Ramos (cell line): ENCODE measurements around the gene IL36B.
"Not testable (repeated sequence)": the region's sequence is repeated elsewhere in the genome, so short reads cannot be mapped to it uniquely, and the experiment has no call there.

Experiments
- in situ Hi-C: fragments of 300-500 bp; cut with MboI; formaldehyde crosslinking; loops from one replicate; pipeline ENCODE4 v1.14.3; 2022; ENCODE audit warnings: low sequenced_read_pairs; ENCODE audit not compliant: unreplicated experiment

Gene IL36B

DNA sequence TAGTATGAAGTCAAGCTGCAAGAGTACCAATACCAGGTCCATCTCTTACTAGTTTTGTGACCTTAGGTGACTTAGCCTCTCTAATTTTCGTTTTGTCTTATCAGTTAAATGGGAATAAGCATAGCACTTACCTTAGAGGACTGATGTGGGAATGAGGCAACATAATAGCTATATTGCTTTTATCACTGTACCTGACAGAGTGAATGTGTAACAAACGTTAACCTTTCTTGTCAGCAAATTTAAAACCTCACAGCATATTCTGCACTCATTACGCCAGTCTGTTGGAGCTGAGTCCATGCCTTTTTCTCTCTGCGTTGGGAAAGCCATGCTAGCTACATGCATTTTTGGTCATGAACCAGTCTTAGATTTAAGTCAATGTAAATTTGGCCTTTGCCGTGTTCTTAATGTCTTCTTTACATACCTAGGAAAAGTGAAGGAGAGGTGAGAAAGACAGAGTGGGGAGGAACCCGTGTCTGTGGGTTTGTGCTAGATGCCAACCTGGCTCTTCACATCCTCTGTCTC is at the start of gene IL36B:
TSS of gene IL36B (minus strand) at position 472 of the 522 bp plus-strand sequence.
- in situ Hi-C loops, result no loop called here

DNA sequence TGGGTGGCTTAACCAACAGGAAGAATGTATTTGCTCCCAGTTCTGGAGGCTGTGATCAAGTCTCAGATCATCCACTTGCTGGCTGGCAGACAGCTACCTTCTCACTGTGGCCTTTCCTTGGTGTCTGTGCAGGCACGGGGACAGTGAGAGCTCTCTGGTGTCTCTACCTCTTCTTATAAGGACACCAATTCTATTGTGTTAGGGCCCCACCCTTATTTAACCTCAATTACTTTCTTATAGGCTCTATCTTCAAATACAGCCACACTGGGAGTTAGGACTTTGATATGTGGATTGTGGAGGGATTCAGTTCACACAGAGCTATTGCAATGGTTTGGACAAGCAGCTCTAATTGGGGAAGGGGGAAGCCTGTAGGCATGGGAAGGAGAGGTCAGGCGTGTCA is 49.5 kb upstream of the IL36B start:
- in situ Hi-C loops, result no loop called here

DNA sequence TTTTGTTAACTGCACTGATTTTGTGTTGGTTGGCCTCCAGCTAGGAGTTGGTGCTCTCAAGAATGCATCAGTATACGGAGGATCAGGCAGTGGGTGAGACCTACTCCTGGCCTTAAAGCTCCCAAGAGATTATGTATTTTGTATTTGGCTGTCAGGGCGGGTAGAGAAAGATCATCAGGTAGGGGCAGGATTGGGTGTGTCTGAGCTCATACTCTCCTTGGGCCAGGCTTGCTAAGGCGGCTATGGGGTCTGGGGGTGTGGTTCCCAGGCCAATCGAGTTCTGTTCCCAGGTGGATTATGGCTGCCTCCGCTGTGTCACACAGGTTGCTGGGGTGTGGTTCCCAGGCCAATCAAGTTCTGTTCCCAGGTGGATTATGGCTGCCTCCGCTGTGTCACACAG is 45.9 kb upstream of the IL36B start:
- in situ Hi-C loops, result no loop called here

- in situ Hi-C loops, result no loop called here
These were observed 45.4 kb upstream of the IL36B start for GRCh38 chr2:113098041-113098440.

- in situ Hi-C loops, result not testable (repeated sequence)
These were observed 44.4 kb upstream of the IL36B start for GRCh38 chr2:113096842-113097618.

DNA sequence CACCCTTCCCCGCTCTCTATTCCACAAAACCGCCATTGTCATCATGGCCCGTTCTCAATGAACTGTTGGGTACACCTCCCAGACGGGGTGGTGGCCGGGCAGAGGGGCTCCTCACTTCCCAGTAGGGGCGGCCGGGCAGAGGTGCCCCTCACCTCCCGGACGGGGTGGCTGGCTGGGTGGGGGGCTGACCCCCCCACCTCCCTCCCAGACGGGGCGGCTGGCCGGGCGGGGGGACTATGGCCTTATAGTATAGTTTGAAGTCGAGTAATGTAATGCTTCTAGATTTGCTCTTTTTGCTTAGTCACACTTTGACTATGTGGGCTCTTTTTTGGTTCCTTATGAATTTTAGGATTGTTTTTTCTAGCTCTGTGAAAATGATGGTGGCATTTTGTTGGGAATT is 43.6 kb upstream of the IL36B start:
- in situ Hi-C loops, result not testable (repeated sequence)

DNA sequence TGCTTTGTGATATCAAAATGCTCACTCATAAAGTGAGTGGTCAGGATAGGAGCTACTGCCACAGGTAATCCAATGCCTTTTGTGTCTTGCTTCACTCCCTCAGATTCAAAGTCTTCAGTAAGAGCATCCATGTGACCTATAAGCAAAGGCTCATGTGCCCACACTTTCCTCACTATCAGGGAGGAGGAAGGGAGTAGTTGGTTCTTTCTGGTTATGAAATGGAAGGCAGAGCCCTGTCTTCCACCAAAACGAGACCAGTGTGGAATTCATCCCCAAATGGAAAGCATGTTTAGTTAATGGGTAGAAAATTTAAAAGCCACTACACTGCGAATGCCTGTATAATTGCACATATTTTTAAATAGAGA is 40.9 kb upstream of the IL36B start:
- in situ Hi-C loops, result no loop called here

DNA sequence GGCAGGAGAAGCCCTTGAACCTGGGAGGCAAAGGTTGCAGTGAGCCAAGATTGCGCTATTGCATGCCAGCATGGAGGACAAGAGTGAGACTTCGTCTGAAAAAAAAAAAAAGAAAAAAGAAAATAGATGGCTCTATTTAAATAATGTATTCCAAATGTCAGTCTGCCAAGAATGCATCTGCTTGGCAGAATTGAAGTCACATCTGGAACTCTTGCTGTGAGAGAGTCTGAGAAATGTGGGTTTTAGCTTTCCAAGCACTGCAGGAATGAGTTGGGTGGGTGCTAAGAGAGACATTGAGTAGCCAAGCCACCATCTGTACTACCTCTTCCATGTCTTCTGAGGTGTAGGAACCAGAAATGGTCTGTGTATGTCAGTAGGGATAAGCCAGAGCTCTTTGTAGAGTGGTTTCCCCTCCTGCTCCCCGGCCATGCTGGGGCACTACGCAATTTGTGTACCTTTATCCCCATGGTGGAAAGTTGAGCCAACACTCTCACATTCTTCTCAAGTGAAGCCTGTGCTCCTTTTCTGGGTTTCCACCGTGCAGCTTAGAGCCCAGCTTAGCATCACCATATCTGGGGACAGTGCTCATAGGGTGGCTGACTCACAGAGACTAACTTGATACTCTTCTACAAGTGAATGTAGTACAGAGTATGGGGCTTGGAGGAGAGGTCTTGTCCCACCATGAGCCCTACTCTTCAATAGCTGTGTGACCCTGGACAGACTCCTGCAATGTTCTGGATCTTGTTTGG is 40.4 kb upstream of the IL36B start:
- in situ Hi-C loops, result no loop called here

GRCh38 chr2:113091231-113091896 is 38.7 kb upstream of the IL36B start:
- in situ Hi-C loops, result no loop called here

DNA sequence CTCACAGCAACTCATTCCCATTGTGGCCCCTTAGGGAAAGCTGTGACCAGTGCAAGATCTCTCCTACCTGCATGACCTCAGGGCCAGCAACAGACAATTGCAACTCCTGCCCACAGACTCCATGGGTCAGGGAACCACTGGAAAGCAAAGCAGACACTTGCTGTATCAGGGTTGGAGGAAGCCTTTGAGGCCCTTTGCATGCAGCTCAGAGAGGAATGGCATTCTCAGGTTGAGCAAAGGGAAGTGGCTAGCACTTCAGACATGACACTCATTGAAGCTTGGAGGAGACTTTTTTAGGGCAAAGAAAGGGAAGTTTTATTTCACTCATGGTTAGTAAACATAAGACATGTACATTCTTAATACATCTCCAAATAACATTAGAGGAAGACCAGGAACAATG is 37.2 kb upstream of the IL36B start:
- in situ Hi-C loops, result no loop called here

- in situ Hi-C loops, result no loop called here
These were observed 35.7 kb upstream of the IL36B start for GRCh38 chr2:113088213-113088992.

DNA sequence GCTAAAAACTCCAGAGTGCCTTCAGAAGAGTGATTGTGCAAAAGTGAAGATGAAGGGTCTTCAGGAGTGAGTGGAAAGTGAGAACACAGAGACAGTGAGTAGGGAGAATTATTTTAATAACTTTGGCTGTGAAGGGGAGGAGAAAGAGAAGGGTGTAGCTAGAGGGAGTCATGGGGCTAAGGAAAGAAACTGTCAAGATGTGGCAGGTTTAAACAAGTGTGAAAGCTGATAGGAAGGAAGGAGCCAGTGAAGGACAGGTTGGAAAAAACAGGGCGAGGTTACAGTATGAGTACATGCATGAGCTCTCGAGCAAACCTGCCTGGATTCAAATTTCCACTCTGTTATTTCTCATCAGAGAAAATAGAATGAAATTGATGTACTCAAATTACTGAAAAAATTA is 32.9 kb upstream of the IL36B start:
- in situ Hi-C loops, result no loop called here

- in situ Hi-C loops, result no loop called here
These were observed 31.8 kb upstream of the IL36B start for GRCh38 chr2:113084249-113085000.

DNA sequence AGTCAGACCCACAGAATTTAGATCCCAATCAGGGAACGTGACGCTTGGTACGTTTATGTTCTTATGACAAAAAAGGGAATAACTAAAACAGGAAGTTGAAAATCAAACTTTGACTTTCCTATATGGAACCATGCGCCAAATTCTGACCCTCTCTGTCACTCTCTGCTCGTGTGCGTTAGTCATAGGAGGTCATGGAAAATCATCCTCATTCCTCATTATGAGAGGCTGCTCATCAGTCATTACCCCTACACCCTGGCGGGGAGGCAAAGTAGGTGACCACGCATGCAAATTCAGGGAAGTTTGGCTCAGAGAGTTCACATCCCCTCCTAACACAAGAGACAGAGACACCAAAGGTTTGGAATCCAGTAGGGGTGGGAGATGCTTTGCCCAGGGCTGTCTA is 30.6 kb upstream of the IL36B start:
- in situ Hi-C loops, result no loop called here

DNA sequence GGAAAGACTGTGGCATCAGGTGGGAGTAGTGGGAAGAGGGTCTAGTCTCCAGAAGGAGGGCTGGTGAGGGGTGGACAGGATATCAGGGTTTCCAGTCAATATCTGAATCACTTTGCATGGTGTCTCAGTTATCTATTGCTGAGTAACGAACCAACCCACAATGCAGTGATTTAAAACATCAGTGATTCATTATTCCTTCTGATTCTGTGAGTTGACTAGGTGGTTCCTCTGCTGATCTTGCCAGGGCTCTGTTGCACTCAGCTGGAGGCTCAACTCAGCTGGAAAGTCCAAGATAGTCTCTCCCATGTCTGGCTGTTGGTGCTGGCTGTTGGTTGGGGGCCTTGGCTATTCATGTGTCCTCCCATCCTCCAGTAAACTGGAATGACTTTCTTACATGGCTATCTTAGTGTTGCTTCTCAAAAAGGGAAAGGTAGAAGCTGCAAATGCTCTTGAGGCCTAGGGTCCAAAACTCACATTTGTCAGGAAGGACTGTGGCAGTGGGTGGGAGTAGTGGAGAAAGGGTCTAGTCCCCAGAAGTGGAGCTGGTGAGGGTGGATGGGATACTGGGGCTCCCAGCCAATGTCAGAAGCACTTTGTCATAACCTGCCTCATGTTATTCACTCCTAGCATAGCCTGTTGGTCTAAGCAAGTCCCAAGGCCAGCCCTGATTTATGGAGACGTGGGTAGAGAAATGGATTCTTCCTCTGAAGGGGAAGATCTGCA is 29.0 kb upstream of the IL36B start:
- in situ Hi-C loops, result no loop called here

DNA sequence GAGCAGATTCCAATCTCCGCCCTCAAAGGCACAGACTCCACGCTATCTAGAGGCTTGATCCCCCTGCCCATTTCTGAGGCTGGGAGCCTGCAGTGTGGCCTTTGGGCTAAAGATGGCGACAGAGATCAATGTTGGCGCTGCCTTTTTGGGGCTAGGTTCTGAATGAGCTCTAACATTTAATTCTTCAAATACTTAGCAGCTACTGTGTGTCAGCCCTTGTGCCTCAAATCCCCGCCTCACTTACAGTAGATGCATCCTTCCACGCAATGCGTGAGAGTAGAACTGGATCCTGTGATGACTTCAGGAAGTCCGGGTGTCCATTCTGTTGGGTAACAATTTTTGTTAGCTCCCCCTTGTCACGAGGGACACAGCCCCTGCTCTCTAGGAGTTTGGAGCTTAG is 27.5 kb upstream of the IL36B start:
- in situ Hi-C loops, result no loop called here

GRCh38 chr2:113079131-113079530 is 26.5 kb upstream of the IL36B start:
- in situ Hi-C loops, result no loop called here

DNA sequence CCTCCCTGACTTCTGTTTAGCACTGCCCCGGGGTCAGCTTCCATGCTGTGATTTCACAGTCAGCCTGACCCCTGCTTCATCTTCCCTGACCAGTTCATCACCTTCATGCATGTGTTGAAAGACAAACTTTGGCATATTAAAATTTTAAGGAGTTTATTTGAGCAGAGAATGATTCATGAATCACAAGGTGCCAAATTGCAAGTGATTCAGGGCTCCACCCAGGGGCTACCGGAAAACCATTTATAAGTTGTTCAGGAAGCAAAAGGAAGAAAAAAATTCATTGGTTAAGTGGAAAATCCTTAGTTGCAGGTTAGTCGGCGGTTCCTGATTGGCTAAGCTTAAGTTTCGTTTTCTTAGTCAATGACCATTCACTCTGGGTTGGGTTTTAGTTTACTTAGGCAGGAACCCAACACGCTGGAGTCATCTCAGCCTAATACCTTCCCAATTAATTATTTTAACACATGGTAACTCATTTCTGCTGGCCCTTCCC is 25.7 kb upstream of the IL36B start:
- in situ Hi-C loops, result no loop called here

DNA sequence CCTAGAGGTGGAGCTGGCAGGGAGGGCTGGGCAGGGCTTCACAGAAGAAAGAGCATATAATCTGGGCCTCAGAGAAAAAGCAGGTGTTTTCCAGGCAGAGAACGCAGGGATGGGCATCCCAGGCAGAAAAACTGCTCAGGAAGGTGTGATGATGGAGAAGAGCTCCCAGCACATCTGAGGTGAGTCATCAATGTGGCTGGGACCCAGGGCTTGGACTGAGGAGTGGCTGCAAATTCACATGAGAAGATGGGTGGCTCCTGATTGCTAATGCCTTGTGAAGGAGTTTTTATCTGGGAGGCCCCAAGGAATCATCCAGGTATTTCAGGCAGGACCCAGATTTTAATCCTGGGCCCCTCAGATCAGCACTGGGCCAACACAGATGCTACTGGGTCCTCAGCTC is 25.3 kb upstream of the IL36B start:
- in situ Hi-C loops, result no loop called here
